HepG2 (cell line): ENCODE data around the gene MRPL42. TPM values are rescaled to one million over a fixed set of nuclear protein-coding genes. Genes with fewer than 3 reads are reported as not detected.
A peak's percentile ranks its signal among the peaks of the same experiment; 100 is the strongest.
"Not testable (repeated sequence)": the region's sequence is repeated elsewhere in the genome, so short reads cannot be mapped to it uniquely, and the experiment has no call there.

ENCODE experiments used
- ATAC-seq: fragments of 200-7000 bp; cut with Tn5 transposase; 3 replicates; pipeline ENCODE4 v1.9.1; 2020; ENCODE audit warnings: mild to moderate bottlenecking, moderate library complexity
- BruUV-seq: library from RNA; stranded (reverse); fragments of 400-500 nt; replicated peaks from 2 replicates; lab custom pipeline; 2021; lab: Mats Ljungman, UMichigan
- CTCF ChIA-PET: fragments of 300-600 bp; formaldehyde crosslinking; extraction: SDS; loops from one replicate; lab custom pipeline; 2021; ENCODE audit warnings: low total read pairs, inconsistent platforms, low intra/inter-chr PET ratio; lab: Yijun Ruan, JAX
- POLR2A ChIA-PET: fragments of 350-600 bp; sonication (Branson Sonifier 250); formaldehyde crosslinking; loops from one replicate; lab custom pipeline; 2020; ENCODE audit warnings: antibody characterized with exemption, inconsistent platforms; lab: Yijun Ruan, JAX
- DNase-seq: peaks from one replicate; pipeline ENCODE4 v3.0.0-alpha.2; 2015; ENCODE audit warnings: low spot score
- FAIRE-seq: peaks from 3 replicates; lab custom pipeline; 2011; peaks lifted over from hg19 to GRCh38; lab: Jason Lieb, UNC
- H2AFZ ChIP-seq: one replicate; pipeline ENCODE4 v1.6.1; 2011; ENCODE audit warnings: low read length, inconsistent platforms
- H3K27ac ChIP-seq: fragments of 300-600 bp; 3 replicates; pipeline ENCODE4 v1.8.0; 2011; ENCODE audit warnings: mixed run types, mild to moderate bottlenecking, mixed read lengths, low read length, inconsistent platforms; ENCODE audit not compliant: insufficient read depth; ENCODE audit errors: extremely low read length
- H3K27me3 ChIP-seq, 2 experiments: fragments of 200-600 bp in 1 of 2; 2 replicates in 1 of 2; 3 replicates in 1 of 2; pipeline versions ENCODE4 v1.6.0 to v1.8.0; 2011; ENCODE audit warnings: low read length in 2 of 2, mild to moderate bottlenecking in 2 of 2, moderate library complexity in 2 of 2, inconsistent platforms in 1 of 2; ENCODE audit not compliant: insufficient read depth in 2 of 2, control insufficient read depth in 1 of 2
- H3K36me3 ChIP-seq, 2 experiments: fragments of 200-600 bp in 1 of 2; replicated peaks in 1 of 2; 2 replicates in 1 of 2; 3 replicates in 1 of 2; pipeline versions ENCODE4 v1.5.1 to v1.8.0; 2011; ENCODE audit warnings: low read length in 2 of 2, inconsistent platforms in 1 of 2; ENCODE audit not compliant: insufficient read depth in 2 of 2, control insufficient read depth in 1 of 2
- H3K4me1 ChIP-seq: 2 replicates; pipeline ENCODE4 v1.5.1; 2012; ENCODE audit warnings: low read length, inconsistent platforms; ENCODE audit not compliant: insufficient read depth
- H3K4me2 ChIP-seq: 2 replicates; pipeline ENCODE4 v1.6.0; 2011; ENCODE audit warnings: low read depth, low read length, inconsistent platforms
- H3K4me3 ChIP-seq, 3 experiments: fragments of 200-600 bp in 1 of 3; sonication (generic), shearing (Covaris generic) in 1 of 3; replicated peaks in 1 of 3; 2 replicates each; pipeline ENCODE4 v1.5.1; 2011 to 2016; ENCODE audit warnings: low read length in 3 of 3, inconsistent platforms in 2 of 3, low read depth in 2 of 3, mild to moderate bottlenecking in 2 of 3, control low read depth in 1 of 3, mixed read lengths in 1 of 3; ENCODE audit not compliant: insufficient read depth in 1 of 3
- H3K79me2 ChIP-seq: one replicate; pipeline ENCODE4 v1.6.1; 2011; ENCODE audit warnings: low read length, inconsistent platforms; ENCODE audit not compliant: insufficient read depth
- H3K9ac ChIP-seq: 2 replicates; pipeline ENCODE4 v1.6.0; 2011; ENCODE audit warnings: mild to moderate bottlenecking, low read depth, low read length, inconsistent platforms; ENCODE audit not compliant: insufficient read depth
- H3K9me3 ChIP-seq: 2 replicates; pipeline ENCODE4 v1.5.1; 2012; ENCODE audit warnings: mild to moderate bottlenecking, low read length
- H4K20me1 ChIP-seq: 2 replicates; pipeline ENCODE4 v1.6.0; 2011; ENCODE audit warnings: inconsistent platforms, mild to moderate bottlenecking, low read length, moderate library complexity; ENCODE audit not compliant: insufficient read depth
- FOSL2 ChIP-seq: sonication (generic); formaldehyde crosslinking; IDR thresholded peaks from 2 replicates; pipeline ENCODE4 v1.4.0; 2020; ENCODE audit warnings: missing genetic modification reagents
- RARA ChIP-seq: IDR thresholded peaks from 2 replicates; pipeline ENCODE4 v1.6.1; 2016; ENCODE audit warnings: missing genetic modification reagents, missing compliant biosample characterization
- SMC3 ChIP-seq: IDR thresholded peaks from 2 replicates; pipeline ENCODE4 v1.6.1; 2011; ENCODE audit warnings: low read length, improper control_type of control experiment
- ZNF589 ChIP-seq: sonication (generic); formaldehyde crosslinking; conservative IDR thresholded peaks from 2 replicates; pipeline ENCODE4 v1.8.0; 2022; ENCODE audit warnings: mild to moderate bottlenecking, moderate library complexity, missing genetic modification reagents
- WGBS: methylation state at CpG from one replicate; pipeline ENCODE4 v1.1.6; 2017; ENCODE audit warnings: low lambda C conversion rate; 5-methylcytosine and 5-hydroxymethylcytosine counted together
- in situ Hi-C: cut with HindIII; loops from 2 replicates; pipeline ENCODE4 v1.10.0; 2017; ENCODE audit warnings: low pct_unique_long_range_greater_than_20kb; ENCODE audit not compliant: extremely low pct_ligation_motif_present
- intact Hi-C: fragments of 100-400 bp; cut with micrococcal nuclease; formaldehyde crosslinking; loops from one replicate; pipeline ENCODE4 v1.10.0; 2022; ENCODE audit not compliant: unreplicated experiment
- polyA plus RNA-seq, 8 experiments: library from polyadenylated mRNA; depleted of rRNA in 3 of 8; stranded (reverse) in 7 of 8; unstranded in 1 of 8; fragments of >200 nt; fragmentation: Illumina TruSeq in 4 of 8; extraction: Trizol in 4 of 8; gene quantifications; 2 replicates each; pipeline versions ENCODE4 v1.2.1 to v1.2.3, GENCODE V29; 2011 to 2016; ENCODE audit warnings: low read depth in 4 of 8, missing spikeins in 1 of 8, mixed read lengths in 1 of 8; ENCODE audit not compliant: insufficient read depth in 1 of 8
- total RNA-seq, 5 experiments: library from RNA; depleted of rRNA; stranded (reverse); fragments of >200 nt; fragmentation: Illumina TruSeq; extraction: Trizol; gene quantifications; 2 replicates each; pipeline ENCODE4 v1.2.3, GENCODE V29; 2016; ENCODE audit warnings: low read depth in 1 of 5

MRPL42 gene
- total and polyA plus RNA-seq, 2 of the 13 experiments (the other 11 are each of a cell fraction or from before 2014, with no cell fraction given), result 93.3 to 148 TPM

- no peak for FAIRE-seq
- ATAC-seq, result no peak
- no peaks in the 10 kb centered on the region for H3K79me2 ChIP-seq
These were observed 17.1 kb downstream of the MRPL42 start for GRCh38 chr12:93484315-93484981.

GRCh38 chr12:93492808-93493207, 25.5 kb downstream of the MRPL42 start:
- intact Hi-C loops, DNase-seq, CTCF ChIA-PET, in situ Hi-C loops, FAIRE-seq, H4K20me1 ChIP-seq, ATAC-seq, H3K27me3 ChIP-seq, H2AFZ ChIP-seq, POLR2A ChIA-PET, H3K9ac ChIP-seq, H3K4me3 ChIP-seq, H3K79me2 ChIP-seq, H3K4me1 ChIP-seq, H3K27ac ChIP-seq, H3K4me2 ChIP-seq, H3K9me3 ChIP-seq, BruUV-seq: not testable (repeated sequence)
- H3K36me3 ChIP-seq, result peaks cover 14 to 54% of the 10 kb centered on the region in 2 experiments; a peak in 4 of 5 replicates
- WGBS, result 100% methylated on average over 1 of the region's 1 CpG

More at GRCh38 chr12:93484315-93484981, 17.1 kb downstream of the MRPL42 start:
- Histone ChIP-seq H3K4me1 (peaks cover 10% of the 10 kb centered on the region; the same call in 1 of the 2 replicates), H3K9me3 (no peaks in the 10 kb centered on the region), H3K27ac (no peak overlapping the region), H2AFZ (no peak overlapping the region), H3K4me2 (no peak overlapping the region), H3K36me3 (peaks cover 22 to 74% of the 10 kb centered on the region in 2 experiments), H3K9ac (no peak overlapping the region), H4K20me1 (no peaks in the 10 kb centered on the region), H3K27me3 (no peaks in the 10 kb centered on the region), H3K4me3 (no peak overlapping the region)
- no TSS peak for BruUV-seq
- ChIA-PET CTCF (no interaction called here), POLR2A (interaction anchor here (1.7 kb wide), 1 partner anchor 42 kb away, joined by 4 read pairs; the partner anchor contains the start of gene UBE2N)
- DNase-seq, result no peak
- in situ Hi-C loops, result no loop called here
- intact Hi-C loops, result no loop called here
- TF ChIP-seq SMC3, result no peak
- TF ChIP-seq FOSL2 (CRISPR knock-in tag), result peak; percentile 16; the same call in 1 of the 2 replicates
- no peak for TF ChIP-seq ZNF589 (CRISPR knock-in tag)
- peak; percentile 30 for TF ChIP-seq RARA
- WGBS, result 79% methylated on average over 8 of the region's 8 CpGs
